HG03095 (cell line): ENCODE results near the gene MAP3K2.
"Not testable (repeated sequence)": the region's sequence is repeated elsewhere in the genome, so short reads cannot be mapped to it uniquely, and the experiment has no call there.

Experiments used
- ATAC-seq: cut with Tn5 transposase; IDR thresholded peaks from one replicate; pipeline ENCODE4 v1.9.1; 2021; ENCODE audit warnings: moderate library complexity; ENCODE audit not compliant: unreplicated experiment

Gene MAP3K2

DNA sequence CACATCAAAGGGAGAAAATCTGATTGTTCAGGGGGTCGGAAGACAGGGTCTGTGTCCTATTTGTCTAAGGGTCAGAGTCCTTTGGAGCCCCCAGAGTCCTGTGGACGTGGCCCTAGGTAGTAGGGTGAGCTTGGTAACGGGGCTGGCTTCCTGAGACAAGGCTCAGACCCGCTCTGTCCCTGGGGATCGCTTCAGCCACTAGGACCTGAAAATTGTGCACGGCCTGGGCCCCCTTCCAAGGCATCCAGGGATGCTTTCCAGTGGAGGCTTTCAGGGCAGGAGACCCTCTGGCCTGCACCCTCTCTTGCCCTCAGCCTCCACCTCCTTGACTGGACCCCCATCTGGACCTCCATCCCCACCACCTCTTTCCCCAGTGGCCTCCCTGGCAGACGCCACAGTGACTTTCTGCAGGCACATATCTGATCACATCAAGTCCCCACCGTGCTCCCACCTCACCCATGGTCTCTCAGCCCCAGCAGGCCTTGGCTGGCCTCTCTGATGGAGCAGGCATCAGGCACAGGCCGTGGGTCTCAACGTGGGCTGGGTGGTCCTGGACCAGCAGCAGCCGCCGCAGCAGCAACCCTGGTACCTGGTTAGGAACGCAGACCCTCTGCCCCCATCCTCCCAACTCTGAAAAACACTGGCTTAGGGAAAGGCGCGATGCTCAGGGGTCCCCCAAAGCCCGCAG is 34.2 kb upstream of the MAP3K2 start:
- no peak for ATAC-seq

DNA sequence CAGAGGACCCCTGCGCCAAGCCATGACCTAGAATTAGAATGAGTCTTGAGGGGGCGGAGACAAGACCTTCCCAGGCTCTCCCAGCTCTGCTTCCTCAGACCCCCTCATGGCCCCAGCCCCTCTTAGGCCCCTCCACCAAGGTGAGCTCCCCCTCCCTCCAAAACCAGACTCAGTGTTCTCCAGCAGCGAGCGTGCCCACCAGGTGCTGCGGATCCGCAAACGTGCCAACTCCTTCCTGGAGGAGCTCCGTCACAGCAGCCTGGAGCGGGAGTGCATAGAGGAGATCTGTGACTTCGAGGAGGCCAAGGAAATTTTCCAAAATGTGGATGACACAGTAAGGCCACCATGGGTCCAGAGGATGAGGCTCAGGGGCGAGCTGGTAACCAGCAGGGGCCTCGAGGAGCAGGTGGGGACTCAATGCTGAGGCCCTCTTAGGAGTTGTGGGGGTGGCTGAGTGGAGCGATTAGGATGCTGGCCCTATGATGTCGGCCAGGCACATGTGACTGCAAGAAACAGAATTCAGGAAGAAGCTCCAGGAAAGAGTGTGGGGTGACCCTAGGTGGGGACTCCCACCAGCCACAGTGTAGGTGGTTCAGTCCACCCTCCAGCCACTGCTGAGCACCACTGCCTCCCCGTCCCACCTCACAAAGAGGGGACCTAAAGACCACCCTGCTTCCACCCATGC is 33.5 kb upstream of the MAP3K2 start:
- ATAC-seq: no peak

DNA sequence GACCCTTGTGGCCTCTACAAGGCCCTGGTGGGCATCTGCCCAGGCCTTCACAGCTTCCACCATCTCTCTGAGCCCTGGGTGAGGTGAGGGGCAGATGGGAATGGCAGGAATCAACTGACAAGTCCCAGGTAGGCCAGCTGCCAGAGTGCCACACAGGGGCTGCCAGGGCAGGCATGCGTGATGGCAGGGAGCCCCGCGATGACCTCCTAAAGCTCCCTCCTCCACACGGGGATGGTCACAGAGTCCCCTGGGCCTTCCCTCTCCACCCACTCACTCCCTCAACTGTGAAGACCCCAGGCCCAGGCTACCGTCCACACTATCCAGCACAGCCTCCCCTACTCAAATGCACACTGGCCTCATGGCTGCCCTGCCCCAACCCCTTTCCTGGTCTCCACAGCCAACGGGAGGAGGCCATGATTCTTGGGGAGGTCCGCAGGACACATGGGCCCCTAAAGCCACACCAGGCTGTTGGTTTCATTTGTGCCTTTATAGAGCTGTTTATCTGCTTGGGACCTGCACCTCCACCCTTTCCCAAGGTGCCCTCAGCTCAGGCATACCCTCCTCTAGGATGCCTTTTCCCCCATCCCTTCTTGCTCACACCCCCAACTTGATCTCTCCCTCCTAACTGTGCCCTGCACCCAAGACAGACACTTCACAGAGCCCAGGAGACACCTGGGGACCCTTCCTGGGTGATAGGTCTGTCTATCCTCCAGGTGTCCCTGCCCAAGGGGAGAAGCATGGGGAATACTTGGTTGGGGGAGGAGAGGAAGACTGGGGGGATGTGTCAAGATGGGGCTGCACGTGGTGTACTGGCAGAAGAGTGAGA is 32.5 kb upstream of the MAP3K2 start:
- no peak for ATAC-seq

DNA sequence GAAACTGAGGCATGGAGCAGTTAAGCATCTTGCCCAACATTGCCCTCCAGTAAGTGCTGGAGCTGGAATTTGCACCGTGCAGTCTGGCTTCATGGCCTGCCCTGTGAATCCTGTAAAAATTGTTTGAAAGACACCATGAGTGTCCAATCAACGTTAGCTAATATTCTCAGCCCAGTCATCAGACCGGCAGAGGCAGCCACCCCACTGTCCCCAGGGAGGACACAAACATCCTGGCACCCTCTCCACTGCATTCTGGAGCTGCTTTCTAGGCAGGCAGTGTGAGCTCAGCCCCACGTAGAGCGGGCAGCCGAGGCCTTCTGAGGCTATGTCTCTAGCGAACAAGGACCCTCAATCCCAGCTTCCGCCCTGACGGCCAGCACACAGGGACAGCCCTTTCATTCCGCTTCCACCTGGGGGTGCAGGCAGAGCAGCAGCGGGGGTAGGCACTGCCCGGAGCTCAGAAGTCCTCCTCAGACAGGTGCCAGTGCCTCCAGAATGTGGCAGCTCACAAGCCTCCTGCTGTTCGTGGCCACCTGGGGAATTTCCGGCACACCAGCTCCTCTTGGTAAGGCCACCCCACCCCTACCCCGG is 31.8 kb upstream of the MAP3K2 start:
- no peak for ATAC-seq

DNA sequence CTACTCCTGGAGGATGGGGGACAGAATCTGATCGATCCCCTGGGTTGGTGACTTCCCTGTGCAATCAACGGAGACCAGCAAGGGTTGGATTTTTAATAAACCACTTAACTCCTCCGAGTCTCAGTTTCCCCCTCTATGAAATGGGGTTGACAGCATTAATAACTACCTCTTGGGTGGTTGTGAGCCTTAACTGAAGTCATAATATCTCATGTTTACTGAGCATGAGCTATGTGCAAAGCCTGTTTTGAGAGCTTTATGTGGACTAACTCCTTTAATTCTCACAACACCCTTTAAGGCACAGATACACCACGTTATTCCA is 31.3 kb upstream of the MAP3K2 start:
- ATAC-seq: no peak

DNA sequence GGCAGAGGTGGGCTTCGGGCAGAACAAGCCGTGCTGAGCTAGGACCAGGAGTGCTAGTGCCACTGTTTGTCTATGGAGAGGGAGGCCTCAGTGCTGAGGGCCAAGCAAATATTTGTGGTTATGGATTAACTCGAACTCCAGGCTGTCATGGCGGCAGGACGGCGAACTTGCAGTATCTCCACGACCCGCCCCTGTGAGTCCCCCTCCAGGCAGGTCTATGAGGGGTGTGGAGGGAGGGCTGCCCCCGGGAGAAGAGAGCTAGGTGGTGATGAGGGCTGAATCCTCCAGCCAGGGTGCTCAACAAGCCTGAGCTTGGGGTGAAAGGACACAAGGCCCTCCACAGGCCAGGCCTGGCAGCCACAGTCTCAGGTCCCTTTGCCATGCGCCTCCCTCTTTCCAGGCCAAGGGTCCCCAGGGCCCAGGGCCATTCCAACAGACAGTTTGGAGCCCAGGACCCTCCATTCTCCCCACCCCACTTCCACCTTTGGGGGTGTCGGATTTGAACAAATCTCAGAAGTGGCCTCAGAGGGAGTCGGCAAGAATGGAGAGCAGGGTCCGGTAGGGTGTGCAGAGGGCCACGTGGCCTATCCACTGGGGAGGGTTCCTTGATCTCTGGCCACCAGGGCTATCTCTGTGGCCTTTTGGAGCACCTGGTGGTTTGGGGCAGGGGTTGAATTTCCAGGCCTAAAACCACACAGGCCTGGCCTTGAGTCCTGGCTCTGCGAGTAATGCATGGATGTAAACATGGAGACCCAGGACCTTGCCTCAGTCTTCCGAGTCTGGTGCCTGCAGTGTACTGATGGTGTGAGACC is 30.7 kb upstream of the MAP3K2 start, which contains the start of gene PROC:
Gene PROC, plus strand, starts transcription at position 128 of the 812 bp plus-strand sequence. CDS start 1,516 bp downstream, outside the sequence.
- ATAC-seq: no peak

DNA sequence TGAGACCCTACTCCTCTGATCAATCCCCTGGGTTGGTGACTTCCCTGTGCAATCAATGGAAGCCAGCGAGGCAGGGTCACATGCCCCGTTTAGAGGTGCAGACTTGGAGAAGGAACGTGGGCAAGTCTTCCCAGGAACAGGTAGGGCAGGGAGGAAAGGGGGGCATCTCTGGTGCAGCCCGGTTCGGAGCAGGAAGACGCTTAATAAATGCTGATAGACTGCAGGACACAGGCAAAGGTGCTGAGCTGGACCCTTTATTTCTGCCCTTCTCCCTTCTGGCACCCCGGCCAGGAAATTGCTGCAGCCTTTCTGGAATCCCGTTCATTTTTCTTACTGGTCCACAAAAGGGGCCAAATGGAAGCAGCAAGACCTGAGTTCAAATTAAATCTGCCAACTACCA is 29.6 kb upstream of the MAP3K2 start:
- ATAC-seq: no peak

DNA sequence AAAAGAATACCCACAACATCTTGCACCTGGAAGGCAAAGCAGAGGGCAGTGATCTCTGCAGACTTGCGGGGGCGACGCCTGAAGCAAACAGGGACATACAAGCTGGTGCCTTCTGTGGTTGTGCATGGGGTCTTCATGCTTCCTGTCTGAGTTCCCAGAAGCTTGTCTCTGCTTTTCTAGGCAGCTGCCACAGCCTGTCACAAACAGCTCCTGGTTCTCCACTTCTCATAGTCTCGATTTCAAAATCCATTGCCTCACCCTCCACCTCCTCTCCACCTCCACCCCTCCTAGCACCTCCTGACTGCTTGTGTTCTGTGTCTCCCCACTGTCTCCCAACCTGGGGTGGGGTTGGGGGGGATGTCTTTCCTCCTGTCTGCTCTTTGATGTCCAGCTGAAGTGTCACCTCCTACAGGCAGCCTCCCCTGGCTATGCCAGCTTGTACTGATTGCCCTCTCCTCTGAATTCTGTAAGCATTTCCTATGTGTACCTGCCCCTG is 28.8 kb upstream of the MAP3K2 start:
- ATAC-seq: no peak

DNA sequence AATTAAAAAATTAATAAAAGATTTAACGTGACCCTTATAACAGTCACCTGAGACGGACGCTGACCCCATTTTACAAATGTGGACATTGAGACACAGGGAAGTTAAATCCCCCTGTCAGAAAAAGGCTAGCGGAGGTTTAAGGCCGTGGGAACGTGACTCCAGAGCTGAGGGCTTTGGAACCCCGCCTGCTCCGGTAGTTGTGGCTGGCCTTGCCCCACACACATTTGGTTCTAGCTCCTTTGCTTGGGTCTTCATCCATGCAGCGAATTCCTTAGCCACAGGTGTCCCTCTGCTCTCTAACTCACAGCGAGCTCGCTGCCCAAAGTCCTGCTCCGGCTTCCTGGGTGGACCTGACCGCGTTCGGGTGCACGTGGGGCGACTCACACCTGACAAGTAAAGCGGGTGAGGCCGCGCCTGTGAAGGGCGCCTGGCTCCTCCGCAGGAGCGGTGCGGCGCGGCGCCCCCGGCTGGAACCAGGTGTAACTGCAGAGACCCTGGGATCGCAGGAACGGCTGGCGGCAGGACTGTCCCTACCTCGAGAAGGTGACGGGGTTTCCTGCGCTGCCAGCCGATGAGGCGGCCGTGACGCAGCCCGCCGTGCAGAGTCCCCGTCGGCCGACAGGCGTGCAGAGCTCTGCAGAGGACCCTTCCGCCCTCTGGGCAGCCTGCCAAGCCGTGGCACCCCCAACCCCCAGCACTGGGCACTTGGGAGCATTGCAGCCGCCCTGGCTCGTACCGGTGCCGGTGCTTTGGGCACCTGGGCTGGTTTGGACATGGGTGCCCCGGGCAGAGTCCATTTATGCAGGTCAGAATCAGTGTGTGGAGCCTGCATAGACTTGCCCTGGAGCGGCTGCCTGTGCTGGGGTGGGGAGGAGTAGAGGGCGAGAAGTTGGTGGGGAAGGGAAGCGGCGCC is 28.1 kb upstream of the MAP3K2 start:
- ATAC-seq: peak; percentile 82

DNA sequence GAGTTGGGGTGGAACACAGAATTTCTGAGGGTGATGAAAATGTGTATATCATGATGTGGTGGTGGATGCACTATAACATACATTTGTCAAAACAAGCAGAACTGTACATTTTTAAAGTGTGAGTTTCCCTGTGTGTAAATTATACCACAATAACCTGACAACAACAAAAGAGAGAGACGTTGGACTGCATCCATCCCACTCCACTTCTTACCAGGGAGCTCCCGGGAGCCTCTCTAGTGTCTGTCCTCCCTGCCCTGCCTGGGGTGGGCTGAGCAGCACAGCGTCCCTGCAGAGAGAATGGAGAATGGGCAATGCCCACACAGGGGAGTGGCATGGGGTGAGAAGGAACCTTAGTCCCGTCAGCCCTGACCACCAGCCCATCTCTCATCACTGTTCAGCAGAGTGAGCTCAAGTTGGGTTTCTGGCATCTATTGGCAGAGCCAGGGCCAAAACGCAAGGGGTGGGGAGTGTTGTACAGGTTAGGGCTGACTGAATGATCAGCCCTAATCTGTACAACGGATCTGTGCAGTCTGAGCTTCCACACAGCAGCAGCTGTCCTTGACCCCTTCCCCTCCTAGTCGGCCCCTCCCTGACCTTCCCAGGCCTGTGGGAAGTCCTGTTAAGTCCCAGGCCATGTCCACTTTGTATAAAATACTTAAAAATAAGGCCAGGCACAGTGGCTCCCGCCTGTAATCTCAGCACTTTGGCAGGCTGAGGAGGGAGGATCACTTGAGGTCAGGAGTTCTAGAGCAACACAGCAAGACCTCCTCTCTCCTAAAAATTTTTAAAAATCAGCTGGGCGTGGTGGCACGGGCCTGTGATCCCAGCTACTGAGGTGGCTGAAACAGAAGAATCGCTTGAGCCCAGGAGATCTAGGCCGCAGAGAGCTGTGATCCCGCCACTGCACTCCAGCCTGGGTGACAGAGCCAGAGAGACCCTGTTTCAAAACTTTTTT is 27.1 kb upstream of the MAP3K2 start:
- no peak for ATAC-seq

DNA sequence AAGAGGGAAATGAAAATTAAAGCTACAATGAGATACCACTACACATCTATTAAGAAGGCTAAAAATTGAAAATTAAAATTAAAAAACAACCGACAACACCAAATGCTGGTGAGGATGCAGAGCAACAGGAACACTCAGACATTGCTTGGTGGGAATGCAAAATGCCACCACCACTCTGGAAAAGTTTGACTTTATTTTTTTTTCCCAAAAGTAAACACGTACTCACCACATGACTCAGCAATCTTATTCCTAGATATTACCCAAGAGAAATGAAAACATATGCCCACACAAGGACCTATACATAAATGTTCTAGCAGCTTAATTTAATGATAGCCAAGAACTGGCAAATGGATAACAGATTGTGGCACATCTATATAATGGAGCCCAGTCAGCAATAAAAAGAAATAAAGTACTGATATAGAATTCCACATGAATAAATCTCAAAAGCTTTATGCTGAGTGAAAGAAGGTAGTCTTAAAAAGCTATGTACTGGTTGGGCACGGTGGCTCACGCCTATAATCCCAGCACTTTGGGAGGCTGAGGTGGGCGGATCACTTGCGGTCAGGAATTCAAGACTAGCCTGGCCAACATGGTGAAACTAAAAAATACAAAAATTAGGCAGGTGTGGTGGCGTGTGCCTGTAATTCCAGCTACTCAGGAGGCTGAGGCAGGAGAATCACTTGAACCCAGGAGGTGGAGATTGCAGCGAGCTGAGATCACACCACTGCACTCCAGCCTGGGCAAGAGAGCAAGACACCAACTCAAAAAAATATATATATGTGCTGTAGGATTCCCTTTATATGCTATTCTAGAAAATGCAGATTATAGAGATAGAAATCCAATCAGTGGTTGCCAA is 26.2 kb upstream of the MAP3K2 start:
- no peak for ATAC-seq

DNA sequence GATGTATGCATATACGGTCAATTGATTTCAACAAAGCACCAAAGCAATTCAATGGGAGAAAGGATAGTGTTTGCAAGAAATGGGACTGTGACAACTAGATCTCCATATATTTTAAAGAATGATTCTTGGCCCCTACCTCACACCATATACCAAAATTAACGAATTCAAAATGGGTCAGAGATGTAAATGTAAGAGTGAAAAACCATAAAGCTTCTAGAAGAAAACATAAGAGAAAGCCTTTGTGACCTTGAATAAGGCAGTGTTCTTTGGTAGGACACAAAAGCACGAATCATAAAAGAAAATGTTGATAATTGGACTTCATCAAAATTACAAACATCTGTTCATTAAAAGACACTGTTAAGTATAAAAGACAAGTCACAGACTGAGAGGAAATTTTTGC is 25.4 kb upstream of the MAP3K2 start:
- ATAC-seq: no peak

DNA sequence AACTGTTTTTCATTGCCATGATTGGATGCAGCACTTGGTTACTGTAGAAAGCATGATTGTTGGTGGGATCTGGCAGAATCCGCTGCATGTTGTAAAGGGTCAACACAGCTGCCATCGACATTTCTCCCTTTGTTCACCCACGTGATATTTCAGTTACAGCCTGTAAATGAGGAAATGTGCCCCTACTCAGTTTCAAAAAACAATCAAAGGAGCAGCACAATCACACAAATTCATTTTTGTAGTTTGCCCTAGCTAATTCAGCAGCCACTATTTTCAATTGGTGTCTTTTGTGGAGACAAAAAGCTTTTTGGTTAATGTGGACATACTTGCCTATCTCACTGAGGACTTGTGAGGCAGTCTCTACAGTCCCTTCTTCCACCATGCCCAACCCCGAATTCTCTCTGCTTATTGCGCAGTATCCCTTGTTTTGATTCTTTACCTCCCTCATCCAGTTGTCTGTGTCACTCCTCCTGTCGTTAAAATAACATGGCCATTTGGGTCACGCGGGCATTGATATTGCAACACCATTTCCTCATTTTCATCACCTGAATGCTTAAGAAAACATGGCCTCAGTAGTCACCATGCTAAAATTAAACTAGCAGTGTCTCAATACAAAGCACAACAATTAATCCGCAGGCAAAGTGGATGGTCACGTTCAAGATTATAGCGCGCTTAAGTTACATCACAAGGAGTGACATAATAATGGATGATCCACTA is 24.0 kb upstream of the MAP3K2 start:
- no peak for ATAC-seq

DNA sequence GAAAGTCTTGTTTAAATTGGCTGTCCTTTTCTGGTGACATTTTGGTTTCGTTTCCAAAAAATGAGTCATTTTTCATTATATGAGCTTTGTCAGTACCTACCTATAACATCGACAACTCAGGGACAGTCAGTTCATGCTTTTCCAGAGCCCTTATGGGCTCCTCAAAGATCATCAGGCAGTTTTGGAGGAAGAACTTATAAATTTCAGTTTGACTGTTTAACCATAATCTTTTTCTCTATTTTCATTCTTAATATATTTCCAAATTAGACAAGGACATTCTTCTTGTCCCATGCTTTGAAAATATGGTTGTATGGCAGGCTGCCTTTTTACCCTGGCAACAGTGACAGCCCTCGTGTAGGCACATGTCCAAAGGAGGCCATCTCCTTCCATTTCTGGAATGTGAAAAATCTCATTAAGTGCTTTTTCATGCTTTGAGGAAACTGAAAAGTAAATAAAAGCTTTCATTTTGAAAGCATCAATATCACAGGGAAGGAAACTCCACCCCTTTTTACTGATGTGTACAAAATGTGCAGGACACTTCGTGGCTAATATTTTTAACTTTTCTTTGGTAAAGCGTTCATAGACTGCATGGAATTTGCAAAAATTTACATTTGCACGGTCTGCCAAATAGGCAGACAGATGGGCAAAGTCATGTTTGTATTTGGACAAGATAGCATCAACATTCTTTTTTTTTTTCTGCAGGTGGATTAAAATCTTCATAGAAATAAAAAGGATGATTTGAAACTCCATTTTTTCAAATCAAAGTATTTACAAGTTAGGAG is 23.3 kb upstream of the MAP3K2 start:
- no peak for ATAC-seq

DNA sequence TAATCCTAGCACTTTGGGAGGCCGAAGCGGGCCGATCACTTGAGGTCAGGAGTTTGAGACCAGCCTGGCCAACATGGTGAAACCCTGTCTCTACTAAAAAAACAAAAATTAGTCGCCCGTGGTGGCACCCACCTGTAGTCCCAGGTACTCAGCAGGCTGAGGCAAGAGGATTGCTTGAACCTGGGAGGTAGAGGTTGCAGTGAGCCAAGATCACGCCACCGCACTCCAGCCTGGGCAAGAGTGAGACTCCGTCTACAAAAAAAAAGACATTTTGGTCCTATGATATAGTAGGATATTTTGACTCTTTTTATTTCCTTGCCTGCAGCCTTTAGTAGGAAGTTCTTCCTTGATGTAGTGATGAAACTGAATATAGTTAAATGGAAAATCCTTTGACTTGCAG is 21.9 kb upstream of the MAP3K2 start:
- not testable (repeated sequence) for ATAC-seq

DNA sequence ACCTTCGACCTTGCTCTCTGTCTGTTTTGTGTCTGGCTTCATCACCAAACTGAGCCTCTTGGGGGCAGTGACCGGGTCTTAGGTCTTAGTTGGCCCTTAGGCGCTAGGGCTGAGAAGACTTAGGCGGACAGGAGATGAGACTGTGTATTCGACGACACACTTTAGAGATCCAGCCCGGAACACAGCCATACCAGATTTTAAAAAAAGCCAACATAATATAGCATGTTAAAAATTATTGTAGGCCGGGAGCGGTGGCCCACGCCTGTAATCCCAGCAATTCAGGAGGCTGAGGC is 21.0 kb upstream of the MAP3K2 start:
- ATAC-seq: no peak
